ENCODE measurements around the gene RGR. TPM values are rescaled to one million over a fixed set of nuclear protein-coding genes. Genes with fewer than 3 reads are reported as not detected.

RGR gene
- total RNA-seq, 1 experiment from 2014 or later = not detected

- peaks cover 7% of the 10 kb centered on the region for H3K27me3 Mint-ChIP-seq (ENCODE audit: insufficient read depth, unreplicated experiment)
- TF ChIP-seq CTCF (IDR thresholded peaks at IDR 0.05; ENCODE audit: insufficient read depth in 1 of 2, low read depth in 1 of 2, low read length in 1 of 2, severe bottlenecking in 1 of 2, unreplicated experiment in 1 of 2) = no peak
- CTCF ChIA-PET = interaction anchor here (1.1 kb wide), 1 partner anchor 38 kb away, joined by 3 read pairs; no protein-coding TSS in a partner anchor
These were observed 18.2 kb upstream of the RGR start for GRCh38 chr10:84226616-84227015.

GRCh38 chr10:84227810-84228209, 17.0 kb upstream of the RGR start:
- Histone ChIP-seq H3K4me3 (ENCODE audit: low read depth, low read length) (no peak overlapping the region), H3K36me3 (ENCODE audit: control insufficient read depth, insufficient read depth, low read length) (no peaks in the 10 kb centered on the region), H3K9me3 (no peaks in the 10 kb centered on the region), H3K27me3 (replicated peaks; ENCODE audit: control insufficient read depth, insufficient read depth, low read length) (no peaks in the 10 kb centered on the region), H3K4me1 (no peaks in the 10 kb centered on the region)
- Mint-ChIP-seq H3K4me1 (ENCODE audit: low read depth, unreplicated experiment) (no peaks in the 10 kb centered on the region), H3K27me3 (ENCODE audit: insufficient read depth, unreplicated experiment) (peaks cover 7% of the 10 kb centered on the region), H3K9me3 (ENCODE audit: unreplicated experiment) (no peaks in the 10 kb centered on the region), H3K4me3 (ENCODE audit: unreplicated experiment) (no peak overlapping the region), H3K36me3 (ENCODE audit: insufficient read depth, unreplicated experiment) (no peaks in the 10 kb centered on the region), H3K27ac (ENCODE audit: unreplicated experiment) (no peak overlapping the region)
- ChIA-PET POLR2A (no interaction called here), CTCF (interaction anchor here (1.1 kb wide), 1 partner anchor 37 kb away, joined by 3 read pairs; no protein-coding TSS in a partner anchor)
- no peak for TF ChIP-seq CTCF (IDR thresholded peaks at IDR 0.05; ENCODE audit: insufficient read depth in 1 of 2, low read depth in 1 of 2, low read length in 1 of 2, severe bottlenecking in 1 of 2, unreplicated experiment in 1 of 2)
- intact Hi-C loops (cut with micrococcal nuclease; ENCODE audit: unreplicated experiment) = no loop called here
- BruUV-seq (replicated peaks) = no TSS peak
- no peak for DNase-seq

More at GRCh38 chr10:84226616-84227015, 18.2 kb upstream of the RGR start:
- Mint-ChIP-seq H3K4me3 (ENCODE audit: unreplicated experiment) (no peak overlapping the region), H3K9me3 (ENCODE audit: unreplicated experiment) (no peaks in the 10 kb centered on the region), H3K4me1 (ENCODE audit: low read depth, unreplicated experiment) (no peaks in the 10 kb centered on the region), H3K27ac (ENCODE audit: unreplicated experiment) (no peak overlapping the region), H3K36me3 (ENCODE audit: insufficient read depth, unreplicated experiment) (no peaks in the 10 kb centered on the region)
- H3K4me3 ChIP-seq (ENCODE audit: low read depth, low read length) = no peak overlapping the region
- POLR2A ChIA-PET = no interaction called here
- intact Hi-C loops (cut with micrococcal nuclease; ENCODE audit: unreplicated experiment) = no loop called here
- BruUV-seq (replicated peaks) = no TSS peak
- H3K27me3 ChIP-seq (replicated peaks; ENCODE audit: control insufficient read depth, insufficient read depth, low read length) = no peaks in the 10 kb centered on the region
- no peaks in the 10 kb centered on the region for H3K36me3 ChIP-seq (ENCODE audit: control insufficient read depth, insufficient read depth, low read length)
- H3K9me3 ChIP-seq = no peaks in the 10 kb centered on the region
- no peaks in the 10 kb centered on the region for H3K4me1 ChIP-seq
- no peak for DNase-seq

GRCh38 chr10:84230359-84230758, 14.5 kb upstream of the RGR start:
- intact Hi-C loops (cut with micrococcal nuclease; ENCODE audit: unreplicated experiment) = no loop called here
- CTCF ChIA-PET = interaction anchor here (0.6 kb wide), 1 partner anchor 552 kb away, joined by 3 read pairs; no protein-coding TSS in a partner anchor
- BruUV-seq (replicated peaks) = no TSS peak
- POLR2A ChIA-PET = no interaction called here
- no peak for DNase-seq
- H3K9me3 ChIP-seq = no peaks in the 10 kb centered on the region
- Mint-ChIP-seq H3K27ac (ENCODE audit: unreplicated experiment) (no peak overlapping the region), H3K9me3 (ENCODE audit: unreplicated experiment) (no peaks in the 10 kb centered on the region), H3K36me3 (ENCODE audit: insufficient read depth, unreplicated experiment) (no peaks in the 10 kb centered on the region), H3K4me1 (ENCODE audit: low read depth, unreplicated experiment) (no peaks in the 10 kb centered on the region), H3K4me3 (ENCODE audit: unreplicated experiment) (no peak overlapping the region), H3K27me3 (ENCODE audit: insufficient read depth, unreplicated experiment) (peaks cover 7% of the 10 kb centered on the region)
- no peak for TF ChIP-seq CTCF (IDR thresholded peaks at IDR 0.05; ENCODE audit: insufficient read depth in 1 of 2, low read depth in 1 of 2, low read length in 1 of 2, severe bottlenecking in 1 of 2, unreplicated experiment in 1 of 2)
- H3K27me3 ChIP-seq (replicated peaks; ENCODE audit: control insufficient read depth, insufficient read depth, low read length) = no peaks in the 10 kb centered on the region
- H3K4me3 ChIP-seq (ENCODE audit: low read depth, low read length) = no peak overlapping the region
- H3K36me3 ChIP-seq (ENCODE audit: control insufficient read depth, insufficient read depth, low read length) = no peaks in the 10 kb centered on the region
- H3K4me1 ChIP-seq = no peaks in the 10 kb centered on the region
